HepG2 (cell line): ENCODE data around the gene GBE1. TPM values are rescaled to one million over a fixed set of nuclear protein-coding genes. Genes with fewer than 3 reads are reported as not detected.

Experiments
- CBX2 ChIP-seq, 2 experiments: fragments of 200-600 bp in 1 of 2; sonication (generic); formaldehyde crosslinking in 1 of 2; IDR thresholded peaks; 2 replicates each; pipeline versions ENCODE4 v1.7.0 to v1.8.1; 2018 to 2022; ENCODE audit warnings: low read depth in 2 of 2, low read length in 1 of 2, mild to moderate bottlenecking in 1 of 2, missing genetic modification reagents in 1 of 2
- CREB1 ChIP-seq, 2 experiments: fragments of 450-650 bp in 1 of 2; IDR thresholded peaks; 2 replicates each; pipeline ENCODE4 v1.6.1; 2016 to 2017; ENCODE audit warnings: control low read depth in 1 of 2, mild to moderate bottlenecking in 1 of 2, missing compliant biosample characterization in 1 of 2, missing genetic modification characterization in 1 of 2
- HMGXB4 ChIP-seq, 2 experiments: sonication (generic) in 1 of 2; formaldehyde crosslinking in 1 of 2; IDR thresholded peaks; 2 replicates each; pipeline versions ENCODE4 v1.4.0 to v1.6.1; 2018 to 2020; ENCODE audit warnings: missing genetic modification reagents in 2 of 2, borderline replicate concordance in 1 of 2, low read depth in 1 of 2, mild to moderate bottlenecking in 1 of 2, missing biosample characterization in 1 of 2
- IRF2 ChIP-seq: IDR thresholded peaks from 2 replicates; pipeline ENCODE4 v1.6.1; 2018; ENCODE audit warnings: missing genetic modification reagents, missing compliant biosample characterization
- PCBP1 ChIP-seq: fragments of 200-400 bp; formaldehyde crosslinking; IDR thresholded peaks from 2 replicates; pipeline ENCODE4 v1.6.1; 2017; ENCODE audit warnings: mild to moderate bottlenecking, low read depth, low read length, borderline replicate concordance
- SCMH1 ChIP-seq: sonication (generic); formaldehyde crosslinking; IDR thresholded peaks from 2 replicates; pipeline ENCODE4 v1.9.0; 2021; ENCODE audit warnings: missing genetic modification reagents, mild to moderate bottlenecking, borderline replicate concordance
- ZBTB33 ChIP-seq: sonication (generic); formaldehyde crosslinking; IDR thresholded peaks from 2 replicates; pipeline ENCODE4 v1.4.0; 2020; ENCODE audit warnings: missing genetic modification reagents
- ZNF687 ChIP-seq: sonication (generic); formaldehyde crosslinking; IDR thresholded peaks from 2 replicates; pipeline ENCODE4 v1.5.1; 2020; ENCODE audit warnings: mild to moderate bottlenecking, missing genetic modification reagents, moderate library complexity
- ZZZ3 ChIP-seq: sonication (generic); formaldehyde crosslinking; IDR thresholded peaks from 2 replicates; pipeline ENCODE4 v1.4.0; 2020; ENCODE audit warnings: missing genetic modification reagents, mild to moderate bottlenecking, borderline replicate concordance
- polyA plus RNA-seq, 8 experiments: library from polyadenylated mRNA; depleted of rRNA in 3 of 8; stranded (reverse) in 7 of 8; unstranded in 1 of 8; fragments of >200 nt; fragmentation: Illumina TruSeq in 4 of 8; extraction: Trizol in 4 of 8; gene quantifications; 2 replicates each; pipeline versions ENCODE4 v1.2.1 to v1.2.3, GENCODE V29; 2011 to 2016; ENCODE audit warnings: low read depth in 4 of 8, missing spikeins in 1 of 8, mixed read lengths in 1 of 8; ENCODE audit not compliant: insufficient read depth in 1 of 8
- total RNA-seq, 5 experiments: library from RNA; depleted of rRNA; stranded (reverse); fragments of >200 nt; fragmentation: Illumina TruSeq; extraction: Trizol; gene quantifications; 2 replicates each; pipeline ENCODE4 v1.2.3, GENCODE V29; 2016; ENCODE audit warnings: low read depth in 1 of 5
- TF ChIP-seq, protein P1 (sequence below): sonication (generic); formaldehyde crosslinking; IDR thresholded peaks from 2 replicates; pipeline ENCODE4 v1.8.0; 2022; ENCODE audit warnings: missing genetic modification reagents, mild to moderate bottlenecking, moderate library complexity, borderline replicate concordance
- TF ChIP-seq, protein P2 (sequence below): sonication (generic); formaldehyde crosslinking; IDR thresholded peaks from 2 replicates; pipeline ENCODE4 v1.9.0; 2021; ENCODE audit warnings: missing genetic modification reagents, borderline replicate concordance

GBE1 gene
- total and polyA plus RNA-seq, 2 of the 13 experiments (the other 11 are each of a cell fraction or from before 2014, with no cell fraction given), result 22.9 to 36.1 TPM

- TF ChIP-seq, protein P1, sequence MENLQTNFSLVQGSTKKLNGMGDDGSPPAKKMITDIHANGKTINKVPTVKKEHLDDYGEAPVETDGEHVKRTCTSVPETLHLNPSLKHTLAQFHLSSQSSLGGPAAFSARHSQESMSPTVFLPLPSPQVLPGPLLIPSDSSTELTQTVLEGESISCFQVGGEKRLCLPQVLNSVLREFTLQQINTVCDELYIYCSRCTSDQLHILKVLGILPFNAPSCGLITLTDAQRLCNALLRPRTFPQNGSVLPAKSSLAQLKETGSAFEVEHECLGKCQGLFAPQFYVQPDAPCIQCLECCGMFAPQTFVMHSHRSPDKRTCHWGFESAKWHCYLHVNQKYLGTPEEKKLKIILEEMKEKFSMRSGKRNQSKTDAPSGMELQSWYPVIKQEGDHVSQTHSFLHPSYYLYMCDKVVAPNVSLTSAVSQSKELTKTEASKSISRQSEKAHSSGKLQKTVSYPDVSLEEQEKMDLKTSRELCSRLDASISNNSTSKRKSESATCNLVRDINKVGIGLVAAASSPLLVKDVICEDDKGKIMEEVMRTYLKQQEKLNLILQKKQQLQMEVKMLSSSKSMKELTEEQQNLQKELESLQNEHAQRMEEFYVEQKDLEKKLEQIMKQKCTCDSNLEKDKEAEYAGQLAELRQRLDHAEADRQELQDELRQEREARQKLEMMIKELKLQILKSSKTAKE, result no peak; the same call in none of the 2 replicates
- TF ChIP-seq, protein P2, sequence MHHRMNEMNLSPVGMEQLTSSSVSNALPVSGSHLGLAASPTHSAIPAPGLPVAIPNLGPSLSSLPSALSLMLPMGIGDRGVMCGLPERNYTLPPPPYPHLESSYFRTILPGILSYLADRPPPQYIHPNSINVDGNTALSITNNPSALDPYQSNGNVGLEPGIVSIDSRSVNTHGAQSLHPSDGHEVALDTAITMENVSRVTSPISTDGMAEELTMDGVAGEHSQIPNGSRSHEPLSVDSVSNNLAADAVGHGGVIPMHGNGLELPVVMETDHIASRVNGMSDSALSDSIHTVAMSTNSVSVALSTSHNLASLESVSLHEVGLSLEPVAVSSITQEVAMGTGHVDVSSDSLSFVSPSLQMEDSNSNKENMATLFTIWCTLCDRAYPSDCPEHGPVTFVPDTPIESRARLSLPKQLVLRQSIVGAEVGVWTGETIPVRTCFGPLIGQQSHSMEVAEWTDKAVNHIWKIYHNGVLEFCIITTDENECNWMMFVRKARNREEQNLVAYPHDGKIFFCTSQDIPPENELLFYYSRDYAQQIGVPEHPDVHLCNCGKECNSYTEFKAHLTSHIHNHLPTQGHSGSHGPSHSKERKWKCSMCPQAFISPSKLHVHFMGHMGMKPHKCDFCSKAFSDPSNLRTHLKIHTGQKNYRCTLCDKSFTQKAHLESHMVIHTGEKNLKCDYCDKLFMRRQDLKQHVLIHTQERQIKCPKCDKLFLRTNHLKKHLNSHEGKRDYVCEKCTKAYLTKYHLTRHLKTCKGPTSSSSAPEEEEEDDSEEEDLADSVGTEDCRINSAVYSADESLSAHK, result no peak
- TF ChIP-seq CBX2 (IDR thresholded peaks at IDR 0.05; ENCODE audit: low read depth, low read length), result no peak
- 0 out of 2 replicates have a peak, but pooled peaks have one; percentile 70 for TF ChIP-seq CBX2 (CRISPR knock-in tag; IDR thresholded peaks at IDR 0.05; ENCODE audit: low read depth)
- peak; percentile 83 to 95 for TF ChIP-seq HMGXB4 (CRISPR knock-in tag; IDR thresholded peaks at IDR 0.05; ENCODE audit: borderline replicate concordance in 1 of 2, low read depth in 1 of 2)
- no peak; the same call in 1 of the 2 replicates for TF ChIP-seq PCBP1
- no peak for TF ChIP-seq SCMH1 (CRISPR knock-in tag)
- TF ChIP-seq ZBTB33 (CRISPR knock-in tag), result no peak
- TF ChIP-seq CREB1 (IDR thresholded peaks at IDR 0.05), result no peak
- TF ChIP-seq CREB1 (CRISPR knock-in tag; IDR thresholded peaks at IDR 0.05), result no peak
- peak; percentile 20; the same call in 1 of the 2 replicates for TF ChIP-seq ZZZ3 (CRISPR knock-in tag)
- TF ChIP-seq IRF2 (CRISPR knock-in tag), result peak; percentile 48; the same call in 1 of the 2 replicates
- peak; percentile 97 for TF ChIP-seq ZNF687
Observed at GRCh38 chr3:81760924-81761903, at the start of gene GBE1 (continued).
